GM21447 (cell line): ENCODE measurements around the gene ZNF394.

Experiments used
- ATAC-seq: cut with Tn5 transposase; IDR thresholded peaks from one replicate; pipeline ENCODE4 v1.9.1; 2021; ENCODE audit not compliant: unreplicated experiment

Gene ZNF394

DNA sequence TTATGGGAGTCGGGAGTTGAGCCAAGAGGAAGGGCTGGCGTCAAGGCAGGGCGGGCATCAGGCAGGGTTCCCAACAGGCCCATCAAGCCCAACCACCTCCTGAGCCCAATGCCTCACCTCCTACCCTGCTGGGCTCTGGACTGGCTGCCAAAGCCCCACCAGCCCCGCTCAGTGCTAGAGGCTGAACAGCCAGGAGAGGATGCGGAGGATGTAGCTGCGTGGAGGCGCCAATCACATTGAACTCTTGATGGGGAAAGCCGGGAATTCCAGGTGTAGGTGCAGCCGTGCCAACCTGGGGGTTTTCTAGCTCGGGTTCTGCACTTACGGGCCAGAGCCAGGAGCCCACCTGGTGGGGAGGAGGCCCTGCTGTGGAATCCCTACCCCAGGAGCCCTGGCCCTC lies 47.0 kb downstream of the ZNF394 start:
- no peak for ATAC-seq

DNA sequence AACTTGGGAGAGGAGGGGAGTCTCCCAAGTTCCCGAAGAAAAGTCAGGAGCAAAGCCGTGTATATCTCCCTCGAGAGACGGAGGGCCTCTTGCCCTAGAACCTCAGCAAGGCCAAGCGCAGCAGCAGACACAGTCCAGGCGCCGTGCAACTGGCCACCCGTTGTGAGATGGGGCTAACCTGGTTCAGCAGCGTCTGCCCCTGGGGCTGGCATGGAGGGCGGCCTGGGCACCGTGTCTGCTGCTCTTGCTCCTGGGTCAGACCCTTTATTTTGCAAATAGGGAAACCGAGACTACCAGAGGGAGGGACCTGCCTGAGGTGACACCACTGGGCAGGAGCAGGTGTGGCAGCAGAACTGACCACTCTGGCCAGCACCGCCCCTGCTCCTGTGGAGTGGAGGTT lies 47.5 kb downstream of the ZNF394 start:
- ATAC-seq: no peak

DNA sequence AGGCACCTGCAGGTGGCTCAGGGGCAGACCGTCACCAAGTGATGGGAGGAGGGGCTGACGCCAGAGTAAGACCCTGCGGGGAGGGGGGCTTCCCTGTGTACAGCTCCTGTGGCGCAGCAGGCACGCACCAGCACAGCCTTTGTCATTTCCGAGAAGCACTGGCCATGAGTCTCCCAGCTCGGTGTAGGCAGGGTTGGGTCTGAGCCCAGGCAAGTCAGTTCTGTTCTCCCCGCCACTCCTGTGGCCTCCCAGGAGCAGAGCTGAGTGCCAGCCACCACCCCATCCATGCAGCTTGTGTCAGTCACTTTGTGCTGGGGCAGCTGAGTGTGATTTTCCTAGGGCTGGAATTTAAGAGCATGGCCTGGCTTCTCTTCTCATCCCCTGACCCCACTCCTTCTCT lies 48.1 kb downstream of the ZNF394 start:
- no peak for ATAC-seq

DNA sequence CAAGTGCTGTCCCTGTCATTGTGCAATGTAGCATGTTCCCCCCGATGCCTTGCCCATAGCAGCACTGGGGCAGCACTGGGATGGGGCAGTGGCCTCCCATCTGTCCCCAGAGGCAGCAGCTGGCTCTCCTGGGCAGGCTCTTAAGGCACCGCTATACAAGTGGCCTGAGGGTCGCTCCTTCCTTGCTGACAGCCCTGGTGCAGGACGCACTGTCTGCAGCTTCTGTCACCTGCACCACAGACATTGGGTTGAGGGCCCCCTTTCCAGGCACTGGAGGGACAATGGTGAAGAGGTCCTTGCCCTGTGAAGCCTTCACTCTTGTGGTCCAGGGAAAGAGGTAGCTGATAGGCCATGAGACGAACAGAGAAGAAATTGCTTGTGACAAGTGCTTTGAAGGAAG lies 50.8 kb downstream of the ZNF394 start:
- no peak for ATAC-seq

DNA sequence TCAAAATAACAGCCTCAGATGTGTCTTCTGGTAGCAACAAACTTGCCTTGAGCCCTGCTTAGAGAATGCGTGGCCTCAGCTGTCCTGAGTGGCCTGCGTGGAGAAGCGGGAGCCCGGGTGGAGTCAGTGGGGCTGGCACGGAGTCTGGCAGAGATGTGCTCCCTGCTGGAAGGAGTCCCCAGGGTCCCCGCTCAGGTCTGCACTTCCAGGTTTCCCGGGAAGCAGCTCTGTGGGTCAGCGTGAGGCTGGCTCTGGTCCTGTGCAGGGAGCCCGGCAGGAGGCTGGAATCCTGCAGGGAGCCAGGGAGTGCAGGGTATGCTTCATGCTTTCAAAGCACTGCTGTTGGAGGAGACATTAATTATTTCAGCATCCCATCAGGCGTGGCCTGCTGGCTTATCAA lies 51.2 kb downstream of the ZNF394 start:
- no peak for ATAC-seq

DNA sequence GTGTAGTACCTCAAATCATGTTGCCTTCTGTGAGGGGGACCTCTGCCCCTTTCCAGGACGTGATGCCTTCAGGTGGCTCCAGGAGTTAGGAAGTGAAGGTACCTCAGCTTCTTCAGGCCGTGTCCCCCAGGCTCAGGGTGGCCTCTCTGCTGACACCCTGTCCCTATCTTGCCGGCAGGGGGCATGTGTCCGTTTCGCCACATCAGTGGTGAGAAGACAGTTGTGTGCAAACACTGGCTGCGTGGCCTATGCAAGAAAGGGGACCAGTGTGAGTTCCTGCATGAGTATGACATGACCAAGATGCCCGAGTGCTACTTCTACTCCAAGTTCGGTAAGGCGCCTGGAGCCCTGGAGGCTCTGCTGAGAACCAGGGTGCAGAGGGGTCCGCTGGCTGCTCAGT lies 52.1 kb downstream of the ZNF394 start:
- ATAC-seq: no peak

DNA sequence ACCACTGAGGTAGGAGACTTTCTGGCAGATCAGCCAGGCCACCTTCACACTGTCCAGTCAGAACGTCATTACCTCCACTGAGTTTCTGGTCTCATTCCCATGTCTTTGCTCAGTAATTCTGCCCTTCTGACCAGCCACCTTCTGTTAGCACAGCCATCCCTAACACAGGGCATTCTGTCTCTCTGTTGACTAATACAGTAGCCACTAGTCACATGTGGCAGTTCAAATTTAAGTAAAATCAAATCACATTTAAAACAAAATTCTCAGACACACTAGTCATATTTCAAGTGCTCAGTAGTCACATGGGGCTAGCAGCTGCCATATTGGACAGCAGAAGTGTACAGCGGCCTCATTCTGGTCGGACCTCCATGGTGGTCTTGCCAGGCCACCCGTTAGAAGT lies 54.0 kb downstream of the ZNF394 start:
- no peak for ATAC-seq
